ENCODE data around the gene ABCA4. TPM values are rescaled to one million over a fixed set of nuclear protein-coding genes. Genes with fewer than 3 reads are reported as not detected.

Gene ABCA4
- total and polyA plus RNA-seq, 2 of the 8 experiments (the other 6 are each of a cell fraction or from before 2014, with no cell fraction given), result 0.06 TPM; not detected in 1

DNA sequence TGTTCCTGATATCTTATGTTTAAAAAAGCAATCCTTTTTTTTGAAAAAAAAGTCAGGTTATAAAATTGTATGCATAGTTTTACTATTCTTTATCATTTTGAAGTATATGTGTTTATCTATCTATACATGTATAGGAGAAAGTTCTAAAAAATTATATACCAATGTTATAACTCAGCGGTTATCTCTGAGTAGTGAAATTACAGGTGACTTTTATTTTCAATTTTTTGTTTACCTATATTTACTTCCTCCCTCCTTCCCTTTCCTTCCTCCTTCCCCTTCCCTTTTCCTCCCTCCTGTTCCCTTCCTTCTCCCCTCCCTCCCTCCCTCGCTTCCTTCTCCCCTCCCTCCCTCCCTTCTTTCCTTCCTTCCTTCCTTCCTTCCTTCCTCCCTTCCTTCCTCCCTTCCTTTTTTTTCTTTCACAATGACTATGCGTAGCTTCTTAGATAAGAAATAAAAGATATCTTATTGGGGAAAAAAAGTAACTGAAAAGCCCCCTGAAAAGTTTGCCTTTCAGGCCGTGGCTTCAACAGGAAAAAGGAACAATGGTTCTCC lies 77.1 kb downstream of the ABCA4 start (continued):
- no peak for TF ChIP-seq BACH1 (IDR thresholded peaks at IDR 0.05; ENCODE audit: low read length)
- TF ChIP-seq SIX5 (IDR thresholded peaks at IDR 0.05; ENCODE audit: low read depth, low read length), result no peak
- TF ChIP-seq POLR2AphosphoS5 (IDR thresholded peaks at IDR 0.05; ENCODE audit: low read depth, low read length), result no peak
- no peak for TF ChIP-seq KDM4A (IDR thresholded peaks at IDR 0.05; ENCODE audit: low read depth, low read length, severe bottlenecking)
